Kidney tubule cell (primary cell): Measurements from ENCODE around the gene PLEKHM1.

ENCODE experiments used
- DNase-seq: peaks from one replicate; pipeline ENCODE4 v3.0.0-alpha.2; 2018; ENCODE audit warnings: low spot score

Gene PLEKHM1

DNA sequence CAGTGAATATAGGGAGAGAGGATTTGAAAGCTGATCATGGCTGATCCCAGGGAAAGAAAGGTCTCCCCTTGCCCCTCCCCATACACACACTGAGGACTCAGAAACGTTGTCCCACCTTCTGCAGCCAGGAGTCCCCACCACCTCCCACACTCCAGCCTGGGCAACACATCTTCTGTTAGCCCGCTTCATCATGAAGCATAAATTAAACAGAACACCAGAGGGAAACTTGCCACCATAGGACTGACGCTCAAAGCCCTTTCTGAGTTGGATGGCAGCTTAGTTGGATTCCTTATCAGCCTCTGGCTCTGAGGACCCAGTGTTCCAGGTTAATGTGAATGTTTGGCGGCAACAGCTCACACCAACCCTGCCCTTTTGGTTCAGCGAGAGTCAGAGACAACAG, 91.7 kb downstream of the PLEKHM1 start:
- DNase-seq, result no peak

DNA sequence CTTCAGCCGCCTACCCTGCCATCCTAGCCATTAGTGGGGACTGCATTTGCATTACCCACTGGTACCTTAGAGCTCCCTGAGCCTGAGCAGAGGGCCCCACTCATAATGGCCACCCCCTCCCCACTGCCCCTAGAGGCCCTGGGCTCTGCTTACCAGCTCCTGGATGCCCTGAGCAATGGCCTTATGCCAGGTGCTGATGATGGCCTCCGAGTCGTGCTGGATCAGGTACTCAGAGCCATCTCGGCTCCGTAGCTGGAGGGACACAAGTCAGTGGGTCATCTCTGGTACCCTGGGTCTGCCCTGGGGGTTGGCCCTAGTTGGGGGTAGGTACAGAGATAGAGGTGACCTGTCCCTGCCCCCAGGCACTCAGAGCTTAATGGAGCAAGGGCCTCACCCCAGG, 92.7 kb downstream of the PLEKHM1 start:
- no peak for DNase-seq

DNA sequence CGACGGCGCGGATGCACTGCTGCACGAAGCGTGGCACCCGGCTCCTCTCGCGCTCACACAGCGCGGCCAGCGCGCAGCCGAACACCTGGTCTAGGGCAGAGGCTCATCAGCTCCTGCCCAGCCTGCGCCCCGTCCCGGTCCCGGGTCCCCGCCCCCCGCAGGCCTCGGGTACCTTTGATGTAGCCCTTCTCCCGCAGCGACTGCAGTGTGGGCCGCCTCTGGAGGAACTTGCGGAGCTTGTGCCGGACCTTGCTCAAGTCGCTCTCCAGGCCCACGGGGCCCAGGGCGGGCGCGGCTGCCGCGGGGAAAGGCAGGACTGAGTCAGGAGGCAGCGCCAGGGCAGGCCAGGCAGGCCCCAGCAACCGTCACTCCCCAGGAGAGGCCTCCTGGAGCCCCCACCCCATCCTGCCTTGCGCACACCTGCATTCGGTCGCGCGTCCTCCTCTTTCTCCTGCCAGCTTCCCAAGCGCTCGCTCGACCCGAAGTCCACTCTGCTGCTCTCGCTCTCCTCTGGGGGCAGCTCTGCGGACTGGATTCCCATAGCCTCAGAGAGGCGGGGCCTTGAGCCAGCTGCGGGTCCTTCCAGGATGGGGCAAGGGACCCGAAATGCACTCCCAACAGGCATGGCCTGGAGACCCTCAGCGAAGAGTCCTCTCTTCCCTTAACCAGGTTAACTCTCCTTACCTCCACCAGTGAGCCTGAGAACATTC, 93.9 kb downstream of the PLEKHM1 start:
- no peak for DNase-seq

DNA sequence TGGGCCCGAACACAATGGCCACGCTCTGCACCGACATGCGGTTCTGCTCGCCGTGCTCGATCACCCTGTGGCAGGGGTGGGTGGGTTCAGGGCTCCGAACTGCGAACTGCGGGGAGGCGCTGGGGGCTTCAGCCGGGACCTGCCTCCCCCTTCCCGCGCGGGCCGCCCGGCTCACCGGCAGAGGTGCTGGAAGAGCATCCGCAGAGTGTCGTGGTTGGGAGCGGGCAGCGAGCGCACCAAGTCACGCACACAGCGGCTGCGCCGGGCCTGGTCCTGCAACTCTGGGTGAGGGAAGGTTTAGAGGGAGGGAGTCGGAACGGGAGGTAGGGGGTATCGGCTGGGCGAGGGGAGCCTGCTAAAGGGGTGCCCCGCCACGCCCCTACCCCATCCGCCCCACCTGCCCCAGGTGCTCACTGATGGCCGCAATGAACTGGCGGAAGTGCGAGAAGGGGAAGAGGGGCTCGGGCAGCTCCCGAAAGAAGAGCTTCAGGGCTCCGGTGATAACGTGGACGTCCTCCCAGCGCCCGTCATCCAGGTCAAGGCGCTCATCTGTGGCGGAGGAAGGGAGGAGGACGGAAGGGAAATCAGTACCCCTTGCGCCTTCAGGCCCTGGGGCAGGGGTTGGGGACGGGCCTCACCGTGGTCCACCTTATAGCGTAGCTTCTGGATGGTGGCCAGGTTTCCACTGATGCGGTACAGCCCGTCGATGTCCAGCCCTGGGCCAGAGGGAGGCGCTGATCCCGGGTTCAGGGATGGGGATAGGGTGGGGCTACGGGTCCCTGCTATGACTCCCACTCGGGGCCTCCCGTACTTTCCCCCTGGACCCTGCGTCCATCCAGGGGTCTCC, 94.7 kb downstream of the PLEKHM1 start:
- no peak for DNase-seq

- DNase-seq, result peak; percentile 66
Observed at GRCh38 chr17:45394913-45395568, 95.5 kb downstream of the PLEKHM1 start.

DNA sequence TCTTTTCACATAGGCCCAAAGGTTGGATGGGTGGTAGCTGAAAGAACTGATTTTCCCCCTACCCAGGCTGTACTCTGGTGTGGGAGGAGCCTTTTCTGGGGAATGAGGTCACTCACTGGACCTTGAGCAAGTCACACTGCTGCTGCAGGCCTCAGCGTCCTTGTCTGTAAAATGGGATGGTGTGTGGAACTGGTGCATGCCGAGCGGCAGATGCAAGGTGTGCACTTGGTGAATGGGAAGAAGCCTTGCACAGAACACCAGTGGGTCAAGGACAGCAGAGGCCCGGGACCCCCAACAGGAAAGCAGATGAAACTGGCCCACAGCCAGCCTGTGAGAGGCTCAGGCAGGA, 96.0 kb downstream of the PLEKHM1 start:
- no peak for DNase-seq

DNA sequence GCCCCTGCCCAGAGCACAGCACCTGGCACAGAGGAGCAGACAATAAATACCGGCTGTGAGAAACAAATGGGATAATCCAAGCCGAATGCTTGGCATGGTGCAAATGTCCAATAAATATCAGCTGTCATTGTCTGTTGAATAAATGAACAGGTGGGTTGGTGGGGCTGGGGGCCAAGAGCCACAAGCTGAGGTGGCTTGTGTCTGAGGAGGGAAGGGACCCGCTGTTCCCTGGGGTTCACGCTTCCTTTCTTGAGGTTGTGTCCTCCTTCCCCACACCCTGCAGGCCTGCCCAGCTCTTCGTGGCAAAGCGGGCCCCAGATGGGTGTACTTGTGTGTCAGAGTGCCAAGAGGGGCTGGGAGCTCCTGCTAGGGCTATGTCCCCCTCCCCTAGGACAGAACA, 96.4 kb downstream of the PLEKHM1 start:
- no peak for DNase-seq

DNA sequence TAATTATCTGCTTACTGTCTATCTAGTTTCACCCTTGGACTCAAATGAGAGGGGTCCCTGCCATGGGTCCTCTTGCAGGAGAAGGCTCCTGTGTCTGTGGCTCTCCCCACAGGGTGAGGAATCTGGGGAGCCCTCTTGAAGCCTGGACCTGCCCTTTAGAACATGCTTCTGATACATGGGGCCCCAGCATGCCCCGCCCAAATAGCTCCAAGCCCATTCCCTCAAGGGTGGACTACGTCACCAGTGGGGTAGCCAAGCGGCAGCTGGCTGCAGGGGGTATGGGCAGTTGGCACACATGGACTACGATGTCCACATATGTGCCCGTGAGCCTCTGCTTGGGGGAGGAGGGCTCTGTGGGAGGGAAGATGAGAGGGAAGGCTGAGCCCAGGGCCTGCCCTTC, 97.1 kb downstream of the PLEKHM1 start:
- no peak for DNase-seq

GRCh38 chr17:45391918-45392317, 98.6 kb downstream of the PLEKHM1 start:
- no peak for DNase-seq

- DNase-seq, result no peak
Observed at GRCh38 chr17:45391291-45391690, 99.2 kb downstream of the PLEKHM1 start.

- DNase-seq, result no peak
Observed at GRCh38 chr17:45389354-45389753, 101.2 kb downstream of the PLEKHM1 start.

DNA sequence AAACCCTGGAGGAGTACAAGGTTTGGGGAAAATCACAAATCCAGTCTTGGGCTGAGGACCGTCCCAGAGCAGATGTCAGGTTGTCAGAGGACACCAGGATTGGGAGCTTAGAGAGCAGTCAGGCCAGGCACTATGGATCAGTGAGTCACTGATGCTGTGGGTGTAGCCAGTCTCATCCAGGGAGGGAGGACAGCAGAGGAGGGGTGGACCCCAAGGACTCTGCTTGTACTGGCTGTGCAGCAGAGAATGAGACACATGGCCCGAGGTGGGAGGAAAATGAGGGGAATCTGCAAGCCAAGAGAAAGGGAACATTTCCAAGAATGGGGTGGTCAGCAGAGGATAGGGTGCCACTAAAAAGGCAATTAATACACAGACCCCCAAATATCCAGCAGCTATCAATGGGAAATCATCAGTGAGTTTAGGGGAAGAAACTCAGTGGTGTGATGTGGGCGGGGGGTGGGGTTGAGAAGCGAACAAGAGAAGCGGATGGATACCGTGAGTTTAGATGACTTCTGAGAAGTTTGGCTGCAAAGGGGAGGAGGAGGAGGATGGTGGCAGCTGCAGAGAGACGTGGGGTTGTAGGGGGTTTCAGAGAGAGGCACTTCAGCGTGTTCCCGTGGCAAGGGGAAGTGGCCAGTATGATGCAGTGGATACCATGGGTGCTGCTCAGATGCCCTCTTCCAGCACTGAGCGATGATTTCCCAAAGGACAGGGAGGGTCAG, 101.8 kb downstream of the PLEKHM1 start:
- peak; percentile 40 for DNase-seq

GRCh38 chr17:45387739-45388138, 102.8 kb downstream of the PLEKHM1 start:
- no peak for DNase-seq

GRCh38 chr17:45386178-45386577, 104.3 kb downstream of the PLEKHM1 start:
- no peak for DNase-seq
